Stimulated activated CD4-positive, alpha-beta T cell treated with anti-CD3 and anti-CD28 coated beads, Interleukin-1b, Interleukin-23, amount 100 ng/mL, for 1 hour (primary cell): ENCODE data around the gene KCNIP3.
"Not testable (repeated sequence)": the region's sequence is repeated elsewhere in the genome, so short reads cannot be mapped to it uniquely, and the experiment has no call there.

ENCODE experiments used
- DNase-seq, 2 donors: peaks; one replicate each; pipeline ENCODE4 v3.0.0-alpha.2; 2020; ENCODE audit warnings: low read depth in 2 of 2

KCNIP3 gene

DNA sequence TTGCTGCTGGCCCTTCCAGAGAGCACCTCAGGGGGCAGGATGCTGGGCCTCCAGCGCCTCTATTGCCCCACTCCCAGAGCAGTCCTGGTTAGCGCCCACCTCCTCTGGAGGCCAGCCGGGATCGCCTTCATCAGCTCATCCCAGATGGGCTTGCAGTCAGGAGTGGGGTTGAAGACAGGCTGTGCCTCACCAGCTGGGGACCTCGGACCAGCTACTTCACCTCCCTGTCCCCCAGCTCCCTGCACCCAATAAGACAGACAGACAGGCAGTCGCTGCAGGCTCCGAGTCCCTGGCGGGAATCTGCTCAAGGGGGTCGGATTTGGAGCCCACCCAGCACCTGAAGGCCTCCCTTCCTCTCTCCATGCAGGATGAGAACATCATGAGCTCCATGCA is 86.5 kb downstream of the KCNIP3 start:
- no peak for DNase-seq

DNA sequence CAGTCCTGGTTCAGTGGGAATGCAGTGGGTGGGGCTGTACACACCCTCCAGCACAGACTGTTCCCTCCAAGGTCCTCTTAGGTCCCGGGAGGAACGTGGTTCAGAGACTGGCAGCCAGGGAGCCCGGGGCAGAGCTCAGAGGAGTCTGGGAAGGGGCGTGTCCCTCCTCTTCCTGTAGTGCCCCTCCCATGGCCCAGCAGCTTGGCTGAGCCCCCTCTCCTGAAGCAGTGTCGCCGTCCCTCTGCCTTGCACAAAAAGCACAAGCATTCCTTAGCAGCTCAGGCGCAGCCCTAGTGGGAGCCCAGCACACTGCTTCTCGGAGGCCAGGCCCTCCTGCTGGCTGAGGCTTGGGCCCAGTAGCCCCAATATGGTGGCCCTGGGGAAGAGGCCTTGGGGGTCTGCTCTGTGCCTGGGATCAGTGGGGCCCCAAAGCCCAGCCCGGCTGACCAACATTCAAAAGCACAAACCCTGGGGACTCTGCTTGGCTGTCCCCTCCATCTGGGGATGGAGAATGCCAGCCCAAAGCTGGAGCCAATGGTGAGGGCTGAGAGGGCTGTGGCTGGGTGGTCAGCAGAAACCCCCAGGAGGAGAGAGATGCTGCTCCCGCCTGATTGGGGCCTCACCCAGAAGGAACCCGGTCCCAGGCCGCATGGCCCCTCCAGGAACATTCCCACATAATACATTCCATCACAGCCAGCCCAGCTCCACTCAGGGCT is 87.9 kb downstream of the KCNIP3 start:
- no peak for DNase-seq

DNA sequence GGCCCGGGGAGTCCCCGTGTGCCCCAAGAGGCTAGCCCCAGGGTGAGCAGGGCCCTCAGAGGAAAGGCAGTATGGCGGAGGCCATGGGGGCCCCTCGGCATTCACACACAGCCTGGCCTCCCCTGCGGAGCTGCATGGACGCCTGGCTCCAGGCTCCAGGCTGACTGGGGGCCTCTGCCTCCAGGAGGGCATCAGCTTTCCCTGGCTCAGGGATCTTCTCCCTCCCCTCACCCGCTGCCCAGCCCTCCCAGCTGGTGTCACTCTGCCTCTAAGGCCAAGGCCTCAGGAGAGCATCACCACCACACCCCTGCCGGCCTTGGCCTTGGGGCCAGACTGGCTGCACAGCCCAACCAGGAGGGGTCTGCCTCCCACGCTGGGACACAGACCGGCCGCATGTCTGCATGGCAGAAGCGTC is 88.4 kb downstream of the KCNIP3 start:
- no peak for DNase-seq

DNA sequence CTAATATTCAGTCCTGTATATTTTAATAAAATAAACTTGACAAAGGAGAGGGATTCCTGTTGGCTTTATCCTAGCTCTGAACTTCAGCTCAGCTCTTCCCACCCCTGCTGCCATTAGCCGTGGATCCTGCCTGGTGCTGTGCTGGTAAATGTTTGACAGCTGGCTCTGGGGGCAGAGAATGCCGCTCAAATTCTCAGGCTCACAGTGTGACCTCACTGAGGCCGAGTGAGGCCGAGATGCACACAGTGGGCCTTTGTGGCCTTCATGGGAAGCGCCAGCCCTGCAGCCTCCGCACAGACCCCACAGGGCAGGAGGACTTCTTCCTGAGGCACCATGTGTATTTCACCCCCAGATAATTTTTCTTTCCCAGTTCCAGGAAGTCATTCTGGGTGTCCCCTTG is 88.9 kb downstream of the KCNIP3 start:
- no peak for DNase-seq

DNA sequence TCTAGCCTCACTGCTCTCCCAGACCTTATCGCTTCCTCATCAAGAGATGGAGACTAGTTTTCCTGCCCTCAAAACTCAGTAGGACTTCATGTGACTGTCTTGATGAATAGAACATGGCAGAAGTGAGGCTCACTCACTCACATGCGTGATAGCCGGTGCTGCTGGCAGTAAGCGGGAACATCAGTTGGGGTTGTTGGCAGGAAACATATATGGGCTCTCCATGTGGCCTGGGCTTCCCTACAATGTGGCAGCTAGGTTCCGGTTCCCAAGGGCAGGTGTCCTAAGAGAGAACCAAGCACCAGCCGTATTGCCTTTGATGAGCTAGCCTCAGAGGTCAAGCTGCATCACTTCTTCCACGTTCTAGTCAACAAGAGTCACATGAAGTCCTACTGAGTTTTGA is 90.2 kb downstream of the KCNIP3 start:
- no peak for DNase-seq

DNA sequence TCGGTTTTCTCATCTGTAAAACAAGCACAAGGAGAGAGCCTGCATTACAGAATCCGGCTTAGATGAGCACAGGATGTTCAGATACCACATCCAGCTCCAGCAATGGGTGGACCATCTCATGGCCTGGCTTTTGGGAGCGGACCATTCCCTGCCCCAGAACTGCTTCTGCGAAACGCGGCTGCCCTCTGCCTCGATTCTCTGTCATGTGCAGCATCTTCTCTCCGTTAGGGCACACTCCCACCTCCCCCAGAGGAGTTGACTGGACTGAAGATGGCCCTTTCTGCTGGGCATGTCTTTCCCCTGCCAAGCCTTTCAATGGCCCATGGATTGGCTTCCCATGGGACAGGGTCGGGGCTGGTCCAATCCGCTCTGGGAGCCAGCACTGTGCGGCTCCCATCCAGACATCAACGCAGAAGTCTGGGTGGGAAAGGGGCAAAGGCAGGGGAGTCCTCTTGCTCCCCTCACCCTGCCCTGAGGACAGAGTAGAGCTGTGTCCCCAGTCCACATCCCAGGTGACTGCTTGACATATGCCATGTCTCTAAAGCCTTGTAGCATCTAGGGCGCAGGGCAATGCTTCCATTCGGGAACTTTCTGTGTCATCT is 91.0 kb downstream of the KCNIP3 start:
- DNase-seq = no peak

DNA sequence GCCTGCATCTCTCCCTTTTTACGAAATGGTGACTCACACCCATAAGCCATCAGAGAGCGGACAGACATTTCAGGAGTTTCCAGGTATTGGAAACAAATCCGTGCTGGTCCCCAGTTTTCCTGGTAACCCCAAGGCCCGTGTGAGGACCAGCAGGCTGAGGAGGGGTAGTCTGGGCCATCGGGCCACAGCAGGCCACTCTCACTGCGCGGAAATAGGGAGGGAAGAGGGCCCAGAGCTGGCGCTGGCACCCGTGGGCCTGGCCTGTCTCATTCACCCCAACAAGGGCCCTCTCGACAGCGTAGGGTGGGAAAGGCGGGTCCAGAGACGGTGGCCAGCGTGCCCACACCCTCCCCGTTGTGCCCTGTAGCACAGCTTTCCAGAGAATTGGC is 91.7 kb downstream of the KCNIP3 start:
- no peak for DNase-seq

DNA sequence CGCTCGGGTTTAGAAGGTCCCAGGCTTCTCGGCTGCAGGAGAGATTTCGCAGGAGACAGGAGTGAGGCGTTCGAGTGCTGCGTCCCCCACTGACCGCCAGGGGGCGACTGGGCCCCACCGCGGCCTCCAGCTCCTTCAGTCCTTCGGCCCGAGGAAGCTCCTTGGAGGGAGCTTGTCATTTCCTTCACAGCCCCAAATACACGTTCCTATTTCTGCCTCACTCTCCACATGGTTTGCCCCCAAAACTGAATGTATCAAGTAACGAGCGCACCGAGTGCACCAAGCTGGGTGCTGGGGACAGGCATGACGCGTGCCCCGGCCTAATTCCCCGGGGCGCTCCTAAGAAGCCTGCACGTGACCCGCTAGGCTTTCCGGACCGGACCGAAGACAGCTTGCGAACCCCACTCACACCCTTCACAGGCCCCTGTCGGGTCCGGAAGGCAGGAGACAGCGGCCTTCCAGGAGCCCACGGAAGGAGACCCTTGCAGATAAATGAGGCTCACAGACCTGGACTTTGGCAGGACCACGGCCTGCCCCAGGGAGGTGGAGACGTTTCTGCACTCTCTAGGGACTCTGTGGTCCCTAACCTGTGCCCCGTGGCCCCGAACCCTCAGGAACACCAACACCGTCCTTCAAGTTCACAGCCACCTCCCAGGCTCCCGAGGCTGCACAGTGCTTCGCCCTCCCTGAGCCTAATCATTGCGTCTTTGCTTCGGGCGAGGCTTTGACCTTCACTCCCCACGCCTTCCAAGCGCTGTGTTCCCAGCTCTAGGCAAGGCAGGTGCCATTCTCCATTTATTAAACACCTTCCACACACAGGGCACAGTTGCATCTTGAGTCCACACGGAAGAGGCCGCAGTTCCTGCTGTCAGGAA is 92.3 kb downstream of the KCNIP3 start:
- DNase-seq = peak in 1 of 2 donors; percentile 30

DNA sequence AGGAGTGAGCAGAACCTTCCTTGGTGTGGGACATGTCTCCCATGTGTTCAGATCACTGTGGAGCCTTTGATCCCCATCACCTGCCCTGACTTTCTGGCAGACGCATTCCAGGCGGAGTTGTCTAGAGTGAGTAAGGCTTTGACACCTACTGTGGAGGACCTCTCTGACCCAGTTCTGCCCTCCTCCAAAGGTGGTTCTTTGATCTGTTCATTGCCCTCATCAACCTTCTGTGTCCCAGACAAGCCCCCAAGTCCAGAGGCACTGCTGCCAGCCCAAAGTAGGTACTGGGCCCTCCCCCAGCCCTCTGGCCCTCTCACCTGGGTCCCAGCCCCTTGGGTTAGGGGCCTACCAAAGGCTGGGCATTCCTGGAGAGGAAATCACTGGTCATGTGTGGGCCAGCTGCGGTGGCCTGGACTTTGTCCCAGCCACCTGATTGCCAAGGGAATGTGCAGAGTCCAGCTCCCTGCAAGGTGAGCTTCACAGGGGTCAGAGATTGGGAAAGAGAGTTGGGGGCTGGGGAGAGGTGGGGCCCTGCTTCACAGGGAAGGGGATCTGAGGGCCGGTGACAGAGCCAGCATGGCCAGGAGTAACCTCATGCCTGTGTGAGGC is 93.2 kb downstream of the KCNIP3 start:
- DNase-seq = no peak

DNA sequence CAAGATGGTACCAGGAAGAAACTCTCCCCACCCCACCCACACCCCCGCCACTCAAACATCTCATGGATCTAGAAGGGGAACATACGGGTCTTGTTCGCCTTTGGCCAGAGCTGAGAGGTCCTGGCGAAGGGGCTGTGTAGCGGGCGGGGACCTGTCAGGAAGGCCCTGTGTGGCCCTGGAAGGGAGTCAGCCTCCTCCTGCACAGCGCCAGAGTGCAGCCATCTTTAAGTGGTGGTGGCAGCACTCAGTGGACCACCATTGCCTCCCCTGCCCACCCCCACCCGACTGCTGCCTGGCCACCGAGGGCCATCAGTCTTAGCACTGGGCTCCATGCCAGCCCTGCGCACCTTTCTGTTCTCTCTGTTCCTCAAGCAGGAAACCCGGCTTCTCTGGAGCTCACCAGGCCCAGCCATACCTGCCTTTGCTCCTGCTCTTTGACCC is 93.8 kb downstream of the KCNIP3 start:
- no peak for DNase-seq

DNA sequence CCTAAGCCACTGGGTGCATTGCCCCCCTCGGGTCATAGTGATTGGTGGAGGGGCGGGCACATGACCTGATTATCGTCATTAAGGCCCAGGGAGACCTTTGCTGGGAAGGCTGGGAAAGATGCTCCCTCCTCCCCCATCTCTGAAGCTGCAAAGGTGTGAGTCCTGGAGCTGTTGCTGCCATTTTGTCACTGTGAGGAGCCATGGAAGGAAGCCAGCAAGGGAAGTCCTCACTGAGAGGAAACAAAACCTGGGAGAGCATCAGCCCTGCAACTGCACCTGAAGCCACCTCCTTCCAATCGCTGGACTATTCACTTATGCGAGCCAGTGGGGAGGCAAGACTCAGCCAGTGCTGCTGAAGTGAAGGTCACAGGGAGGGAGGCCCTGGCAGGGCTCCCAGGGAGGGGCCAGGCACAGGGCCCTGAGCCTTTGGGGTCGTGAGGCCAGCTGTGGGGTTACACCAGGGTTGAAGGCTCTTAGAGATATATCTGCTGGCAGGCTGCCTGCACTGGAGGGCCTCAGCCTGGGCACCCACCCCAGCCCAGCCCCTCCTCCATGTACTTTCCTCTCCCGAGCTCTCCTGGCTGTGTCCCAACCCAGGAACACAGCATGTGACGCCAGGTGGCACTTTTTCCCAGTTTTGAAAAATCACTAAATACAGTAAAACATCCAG is 94.6 kb downstream of the KCNIP3 start:
- no peak for DNase-seq

DNA sequence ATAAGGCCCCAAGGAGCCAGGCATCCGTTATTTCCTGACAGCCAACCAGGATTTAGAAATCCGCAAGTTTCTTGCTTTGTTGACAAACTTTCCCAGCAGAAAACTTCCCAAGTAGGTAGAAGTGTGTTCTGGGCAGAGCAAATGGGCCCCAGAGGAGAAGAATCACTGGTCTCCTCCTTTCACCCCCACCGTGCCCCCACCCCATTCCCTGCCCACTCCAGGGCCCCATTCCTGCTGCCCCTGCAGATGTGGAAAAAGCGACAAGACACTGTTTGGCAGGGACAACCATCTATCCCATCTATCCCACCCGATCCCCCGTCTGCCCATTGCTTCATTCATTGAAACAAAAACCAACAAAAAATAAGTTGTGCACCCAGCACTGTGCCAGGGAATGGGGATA is 95.2 kb downstream of the KCNIP3 start:
- DNase-seq = no peak

DNA sequence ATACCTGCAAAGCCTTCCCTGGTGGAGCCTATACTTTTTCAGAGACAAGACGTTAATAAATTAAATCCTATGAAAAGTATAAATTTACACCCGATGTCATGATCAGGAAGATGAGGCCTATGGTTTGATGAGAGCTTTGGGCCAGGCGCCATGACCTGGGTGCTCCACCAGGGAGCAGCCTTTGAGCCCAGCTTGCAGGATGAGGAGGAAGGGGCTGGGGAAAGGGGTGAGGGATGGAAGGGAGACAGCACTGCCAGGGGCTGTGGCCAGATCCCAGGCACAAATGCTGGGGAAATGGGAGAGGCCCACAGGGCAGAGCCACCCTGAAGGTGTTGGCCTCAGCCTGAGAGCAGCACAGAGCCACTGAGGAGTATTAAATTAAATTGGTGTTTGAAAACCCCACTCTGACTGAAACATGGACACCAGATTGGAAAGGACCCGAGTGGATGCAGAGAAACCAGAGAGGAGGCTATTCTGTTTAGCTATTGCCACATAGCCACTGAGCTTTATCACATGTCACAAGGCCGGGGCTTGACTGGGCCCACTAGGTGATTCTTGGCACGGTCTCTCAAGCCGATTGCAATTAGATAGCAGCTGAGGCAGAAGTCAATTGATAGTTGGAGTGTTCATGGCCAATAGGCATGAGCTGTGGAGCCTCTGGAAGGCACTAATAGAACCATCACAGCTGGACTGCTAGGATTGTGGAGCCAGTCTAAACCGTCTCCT is 95.7 kb downstream of the KCNIP3 start:
- no peak for DNase-seq

DNA sequence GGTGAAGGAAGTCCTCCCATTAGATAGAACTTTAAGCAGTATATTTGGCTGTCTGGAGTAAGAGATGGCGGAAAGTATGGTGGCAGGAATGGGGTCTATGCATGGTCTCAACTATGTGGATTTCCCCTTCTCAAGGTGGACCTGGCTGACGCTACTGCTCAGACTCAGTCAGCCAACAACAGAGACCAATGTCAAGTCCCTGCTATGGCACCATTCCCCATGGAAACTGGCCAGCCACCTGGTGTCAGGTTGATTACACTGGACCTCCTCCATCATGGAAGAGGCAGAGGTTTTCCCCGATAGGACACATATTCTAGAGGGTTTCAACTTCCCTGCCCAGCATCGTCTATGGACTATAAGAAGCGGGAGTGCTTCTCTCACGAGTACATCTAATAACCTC is 96.8 kb downstream of the KCNIP3 start:
- DNase-seq = no peak

DNA sequence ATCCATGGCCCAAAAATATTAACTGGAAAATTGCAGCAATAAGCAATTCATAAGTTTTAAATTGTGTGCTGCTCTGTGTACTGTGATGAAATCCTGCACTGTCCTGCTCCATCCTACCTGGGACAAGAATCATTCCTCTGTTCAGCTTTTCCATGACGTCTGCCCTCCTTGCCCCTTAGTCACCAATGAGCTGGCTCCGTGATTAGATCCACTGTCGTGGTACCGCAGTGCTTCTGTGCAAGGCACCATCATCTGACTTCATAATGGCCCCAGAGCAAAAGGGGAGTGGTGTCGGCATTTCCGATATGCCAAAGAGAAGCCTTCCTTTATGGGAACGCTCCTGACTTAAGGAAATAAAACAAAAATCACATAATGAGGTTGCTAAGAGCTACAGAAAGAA is 101.9 kb downstream of the KCNIP3 start:
- no peak for DNase-seq

DNA sequence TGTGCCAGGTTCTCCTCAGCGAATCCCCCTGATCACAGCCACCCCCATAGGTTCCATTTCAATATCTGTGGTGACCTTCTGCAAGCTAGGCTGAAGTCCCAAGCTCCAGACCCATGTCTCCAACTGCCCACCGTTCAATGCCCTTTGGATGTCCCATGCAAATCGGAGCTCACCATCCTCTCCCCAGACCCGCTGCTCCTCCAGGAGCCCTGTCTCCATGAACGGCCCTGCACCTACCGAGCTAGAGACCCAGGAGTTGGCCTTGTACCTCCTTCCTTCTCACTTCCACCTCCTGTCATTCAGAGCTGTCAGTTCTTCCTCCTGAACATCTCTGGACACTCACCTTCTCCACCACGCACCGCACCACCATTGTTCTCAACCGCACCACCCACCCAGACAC is 104.3 kb downstream of the KCNIP3 start:
- DNase-seq = no peak

DNA sequence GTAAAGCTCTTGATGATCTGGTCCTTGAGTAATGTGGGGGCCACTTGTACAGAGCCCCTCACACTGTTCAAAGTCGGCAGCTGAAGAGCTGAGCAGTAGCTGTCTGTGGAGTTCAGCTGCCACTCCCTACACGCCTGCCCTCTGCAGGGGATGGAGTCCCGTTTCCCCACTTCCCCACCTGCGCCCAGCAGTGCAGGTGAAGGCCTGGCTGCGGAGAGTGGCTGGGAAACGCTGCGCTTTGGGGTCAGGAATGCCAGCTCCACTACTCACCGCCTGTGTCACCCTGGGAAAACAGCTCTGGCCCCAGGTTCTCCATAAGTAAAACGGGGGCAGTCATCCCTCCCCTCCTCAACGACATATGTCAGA is 104.8 kb downstream of the KCNIP3 start:
- not testable (repeated sequence) for DNase-seq

DNA sequence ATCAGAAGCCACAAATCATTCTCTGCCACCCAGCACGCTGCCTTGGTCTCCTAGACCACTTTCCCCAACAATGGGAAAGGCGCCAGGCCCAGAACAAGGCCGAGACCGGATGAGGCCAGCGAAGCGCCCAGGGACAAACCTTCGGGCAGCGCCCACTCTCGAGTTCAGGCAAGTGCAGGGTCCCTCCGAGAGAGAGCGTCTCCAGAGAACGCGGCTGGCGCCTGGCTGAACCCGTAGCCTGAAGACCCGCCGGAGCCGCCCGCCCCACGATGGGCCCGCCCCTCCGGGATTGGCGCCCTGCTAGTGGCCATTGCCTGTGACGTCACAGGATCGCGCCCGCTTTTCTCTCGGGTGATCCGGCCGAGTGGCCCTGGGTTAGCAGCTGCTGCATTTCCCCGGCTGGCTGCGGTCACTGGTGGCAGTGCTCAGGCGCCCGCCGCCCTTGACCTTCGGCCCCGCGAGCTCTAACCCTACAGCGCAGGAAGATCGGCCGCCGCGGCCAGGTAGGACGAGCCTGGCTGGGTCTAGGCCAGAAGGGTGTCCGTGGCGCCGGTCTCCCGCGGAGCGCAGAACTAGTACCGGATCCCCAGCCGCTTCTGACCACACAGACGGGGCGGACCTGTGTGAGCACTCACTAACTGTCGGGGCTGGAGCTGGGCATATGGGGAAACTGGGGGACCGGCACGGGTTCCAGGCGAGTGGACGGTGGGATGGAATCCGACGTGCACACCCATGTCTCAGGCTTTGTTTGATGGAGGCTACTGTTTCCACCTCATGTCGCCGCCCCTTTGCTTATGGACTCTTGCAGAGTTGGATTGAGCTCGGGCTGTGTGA is 105.4 kb downstream of the KCNIP3 start, which contains the start of gene FAHD2A:
Gene FAHD2A, plus strand, starts transcription at position 339 of the 834 bp plus-strand sequence. CDS start 2,851 bp downstream, outside the sequence.
- DNase-seq = peak; percentile 76 to 93

DNA sequence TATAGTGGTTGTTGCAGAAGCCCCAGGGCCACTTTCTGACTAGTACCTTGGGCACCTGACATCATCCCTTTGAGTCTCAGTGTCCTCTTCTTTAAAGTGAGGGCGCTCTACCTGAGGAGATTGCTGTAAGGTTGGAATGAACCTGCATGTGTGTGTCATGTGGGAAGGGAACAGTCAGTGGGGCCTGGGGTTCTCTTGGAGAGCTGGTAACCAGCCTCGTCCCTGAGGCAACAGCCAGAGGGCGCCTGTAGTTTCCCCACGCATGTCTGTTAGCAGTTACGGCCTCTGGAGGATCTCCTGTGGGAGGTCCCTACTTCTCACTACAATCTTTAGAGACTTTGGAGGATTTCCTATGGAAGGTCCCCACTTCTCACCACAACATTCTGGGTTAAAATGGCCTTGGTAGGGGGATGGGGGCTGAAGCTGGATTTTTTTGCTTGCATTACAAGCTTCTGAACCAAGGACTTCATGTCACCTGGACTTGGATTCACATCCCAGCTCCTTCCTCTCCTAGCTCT is 106.1 kb downstream of the KCNIP3 start:
- not testable (repeated sequence) for DNase-seq

DNA sequence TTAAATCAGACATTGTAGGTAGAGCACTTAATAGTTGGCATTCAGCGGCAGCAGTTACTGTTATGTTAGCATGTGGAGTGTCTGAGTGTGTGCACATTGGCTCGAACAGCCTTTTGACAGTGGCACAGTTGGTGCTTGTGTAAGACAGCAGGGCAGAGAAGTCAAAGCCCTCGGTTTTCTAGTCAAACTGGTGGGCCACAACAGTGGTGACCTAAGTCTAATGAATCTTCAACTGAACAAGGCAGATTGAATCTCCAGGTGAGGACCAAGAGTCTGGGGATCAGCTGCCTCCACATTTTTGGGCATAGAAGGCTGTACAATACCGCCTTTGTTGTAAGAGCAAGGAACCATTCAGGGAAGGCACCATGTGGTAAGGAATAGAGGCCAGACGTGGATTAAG is 106.7 kb downstream of the KCNIP3 start:
- not testable (repeated sequence) for DNase-seq
